Thyroid gland (tissue), 4 donors: ENCODE results near the gene PLSCR4. TPM values are rescaled to one million over a fixed set of nuclear protein-coding genes. Genes with fewer than 3 reads are reported as not detected.

Experiments used
- DNase-seq, 2 donors: peaks; one replicate each; pipeline ENCODE4 v3.0.0-alpha.2; 2019
- H3K27ac ChIP-seq, 3 donors: fragments of 200-600 bp; sonication (generic); 1 replicate in 2 of 3; 2 replicates in 1 of 3; pipeline ENCODE4 v1.5.1; 2016 to 2019; ENCODE audit warnings: mild to moderate bottlenecking in 1 of 3, moderate library complexity in 1 of 3
- H3K27me3 ChIP-seq: fragments of 200-600 bp; sonication (generic); one replicate; pipeline ENCODE4 v1.5.1; 2019
- H3K36me3 ChIP-seq, 2 donors: fragments of 200-600 bp; sonication (generic); one replicate each; pipeline ENCODE4 v1.5.1; 2016 to 2019
- H3K4me1 ChIP-seq, 2 donors: fragments of 200-600 bp; sonication (generic); one replicate each; pipeline ENCODE4 v1.5.1; 2017 to 2019
- H3K4me3 ChIP-seq, 3 donors: fragments of 200-600 bp; sonication (generic); replicated peaks in 1 of 3; 1 replicate in 2 of 3; 2 replicates in 1 of 3; pipeline ENCODE4 v1.5.1; 2016; ENCODE audit warnings: mild to moderate bottlenecking in 1 of 3
- H3K9me3 ChIP-seq: fragments of 200-600 bp; sonication (generic); one replicate; pipeline ENCODE4 v1.5.1; 2017
- CTCF ChIP-seq, 6 experiments: fragments of 200-600 bp in 3 of 6; fragments of 450-650 bp in 3 of 6; sonication (generic) in 3 of 6; IDR thresholded peaks; one replicate each; pipeline ENCODE4 v1.5.1; 2016 to 2019; ENCODE audit warnings: antibody characterized with exemption in 6 of 6, mild to moderate bottlenecking in 2 of 6, inconsistent platforms in 1 of 6, moderate library complexity in 1 of 6
- POLR2A ChIP-seq, 2 donors: fragments of 450-650 bp; IDR thresholded peaks; one replicate each; pipeline ENCODE4 v1.6.1; 2017; ENCODE audit warnings: antibody characterized with exemption in 2 of 2, mild to moderate bottlenecking in 2 of 2, moderate library complexity in 1 of 2
- WGBS, 2 donors: methylation state at CpG; one replicate each; pipeline ENCODE4 v1.1.5; 2017; 5-methylcytosine and 5-hydroxymethylcytosine counted together
- intact Hi-C: fragments of 100-400 bp; cut with DNase I; formaldehyde crosslinking; loops from one replicate; pipeline ENCODE4 v1.15.1; 2023
- total RNA-seq, 4 donors: library from RNA; depleted of rRNA; stranded (reverse); fragments of >200 nt; gene quantifications; one replicate each; pipeline ENCODE4 v1.2.3, GENCODE V29; 2016

Gene PLSCR4
- total RNA-seq, 4 donors from 2014 or later: 61.6 to 110 (median 78.4) TPM

GRCh38 chr3:146181216-146181615 lies 69.7 kb downstream of the PLSCR4 start:
- intact Hi-C loops: no loop called here
- TF ChIP-seq CTCF (IDR thresholded peaks at IDR 0.05): no peak
- TF ChIP-seq POLR2A (IDR thresholded peaks at IDR 0.05): no peak
- 92 to 97% methylated on average over 5 of the region's 5 CpGs for WGBS, 2 donors

GRCh38 chr3:146180376-146180775 lies 70.5 kb downstream of the PLSCR4 start:
- intact Hi-C loops: no loop called here
- Histone ChIP-seq H3K9me3 (no peaks in the 10 kb centered on the region), H3K27ac (no peak overlapping the region), H3K4me1 (peaks cover 0 to 9% of the 10 kb centered on the region in 2 donors), H3K36me3 (no peaks in the 10 kb centered on the region), H3K27me3 (no peaks in the 10 kb centered on the region), H3K4me3 (no peak overlapping the region)
- no peak for TF ChIP-seq CTCF (IDR thresholded peaks at IDR 0.05)
- TF ChIP-seq POLR2A (IDR thresholded peaks at IDR 0.05): no peak
- 95 to 96% methylated on average over 6 of the region's 6 CpGs for WGBS, 2 donors
- DNase-seq: no peak

More at GRCh38 chr3:146181216-146181615, 69.7 kb downstream of the PLSCR4 start:
- Histone ChIP-seq H3K4me3 (no peak overlapping the region), H3K9me3 (no peaks in the 10 kb centered on the region), H3K4me1 (peaks cover 0 to 9% of the 10 kb centered on the region in 2 donors), H3K27ac (no peak overlapping the region), H3K36me3 (no peaks in the 10 kb centered on the region), H3K27me3 (no peaks in the 10 kb centered on the region)
- no peak for DNase-seq

GRCh38 chr3:146178006-146178689 lies 72.8 kb downstream of the PLSCR4 start:
- no peak for TF ChIP-seq POLR2A (IDR thresholded peaks at IDR 0.05)
- 74 to 87% methylated on average over 6 of the region's 6 CpGs for WGBS, 2 donors
- no peak overlapping the region for H3K27ac ChIP-seq

GRCh38 chr3:146177519-146177918 lies 73.4 kb downstream of the PLSCR4 start:
- Histone ChIP-seq H3K4me3 (no peak overlapping the region), H3K4me1 (peaks cover 0 to 6% of the 10 kb centered on the region in 2 donors), H3K9me3 (no peaks in the 10 kb centered on the region), H3K36me3 (no peaks in the 10 kb centered on the region), H3K27ac (no peak overlapping the region), H3K27me3 (no peaks in the 10 kb centered on the region)
- WGBS, 2 donors: 67 to 82% methylated on average over 1 of the region's 1 CpG
- intact Hi-C loops: no loop called here
- TF ChIP-seq POLR2A (IDR thresholded peaks at IDR 0.05) (no peak), CTCF (IDR thresholded peaks at IDR 0.05) (no peak)
- DNase-seq: no peak

More at GRCh38 chr3:146178006-146178689, 72.8 kb downstream of the PLSCR4 start:
- H3K4me3 ChIP-seq: no peak overlapping the region
- H3K9me3 ChIP-seq: no peaks in the 10 kb centered on the region
- H3K4me1 ChIP-seq: peaks cover 0 to 1% of the 10 kb centered on the region in 2 donors
- DNase-seq: no peak
- intact Hi-C loops: no loop called here
- H3K36me3 ChIP-seq: no peaks in the 10 kb centered on the region
- no peaks in the 10 kb centered on the region for H3K27me3 ChIP-seq

- intact Hi-C loops: no loop called here
- H3K27me3 ChIP-seq: no peaks in the 10 kb centered on the region
- no peaks in the 10 kb centered on the region for H3K9me3 ChIP-seq
- peaks cover 0 to 6% of the 10 kb centered on the region in 2 donors for H3K4me1 ChIP-seq
- WGBS, 2 donors: 87 to 90% methylated on average over 3 of the region's 3 CpGs
- no peak for TF ChIP-seq CTCF (IDR thresholded peaks at IDR 0.05)
- TF ChIP-seq POLR2A (IDR thresholded peaks at IDR 0.05): no peak
- H3K27ac ChIP-seq: no peak overlapping the region
- DNase-seq: no peak
- no peaks in the 10 kb centered on the region for H3K36me3 ChIP-seq
- no peak overlapping the region for H3K4me3 ChIP-seq
Measured at GRCh38 chr3:146177072-146177471, 73.8 kb downstream of the PLSCR4 start.
